WTC11 (cell line): ENCODE measurements around the gene ERBB4. TPM values are rescaled to one million over a fixed set of nuclear protein-coding genes. Genes with fewer than 3 reads are reported as not detected.

ENCODE experiments used
- ATAC-seq: fragments of 200-7000 bp; cut with Tn5 transposase; 2 replicates; pipeline ENCODE4 v1.10.0; 2021; ENCODE audit warnings: mild to moderate bottlenecking, moderate library complexity
- CTCF ChIA-PET: fragments of 300-600 bp; sonication (Branson Sonifier 250); formaldehyde crosslinking; loops from one replicate; lab custom pipeline; 2021; ENCODE audit warnings: antibody characterized with exemption; lab: Charles Lee
- POLR2A ChIA-PET: fragments of 350-600 bp; sonication (Branson Sonifier 250); formaldehyde crosslinking; loops from one replicate; lab custom pipeline; 2021; ENCODE audit warnings: antibody characterized with exemption; lab: Charles Lee
- DNase-seq: peaks from one replicate; pipeline ENCODE4 v3.0.0; 2021; ENCODE audit warnings: low spot score
- H3K27ac Mint-ChIP-seq: 2 replicates; pipeline ENCODE4 v1.8.0; 2021; ENCODE audit warnings: mixed read lengths
- H3K27me3 Mint-ChIP-seq: 2 replicates; pipeline ENCODE4 v1.8.0; 2021; ENCODE audit warnings: low read depth, mild to moderate bottlenecking, moderate library complexity, mixed read lengths
- H3K36me3 Mint-ChIP-seq: 2 replicates; pipeline ENCODE4 v1.8.0; 2021; ENCODE audit warnings: mixed read lengths
- H3K4me1 Mint-ChIP-seq: 2 replicates; pipeline ENCODE4 v1.8.0; 2022; ENCODE audit warnings: mixed read lengths
- H3K4me3 Mint-ChIP-seq: 2 replicates; pipeline ENCODE4 v1.8.0; 2021; ENCODE audit warnings: mild to moderate bottlenecking, moderate library complexity, mixed read lengths
- H3K9me3 Mint-ChIP-seq: 2 replicates; pipeline ENCODE4 v1.8.0; 2021; ENCODE audit warnings: mixed read lengths
- AR ChIP-seq: fragments of 250-450 bp; sonication (Bioruptor Pico); IDR thresholded peaks from 2 replicates; pipeline ENCODE4 v1.9.0; 2021; ENCODE audit warnings: mild to moderate bottlenecking
- ATF2 ChIP-seq: sonication (generic); formaldehyde crosslinking; IDR thresholded peaks from 2 replicates; pipeline ENCODE4 v1.8.1; 2022; ENCODE audit warnings: low read depth, missing genetic modification reagents, borderline replicate concordance
- CDX4 ChIP-seq: fragments of 250-450 bp; sonication (Bioruptor Pico); IDR thresholded peaks from 2 replicates; pipeline ENCODE4 v1.9.0; 2021; ENCODE audit warnings: moderate library complexity, mild to moderate bottlenecking, inconsistent platforms, borderline replicate concordance
- E2F5 ChIP-seq: sonication (generic); formaldehyde crosslinking; IDR thresholded peaks from 2 replicates; pipeline ENCODE4 v1.8.1; 2022; ENCODE audit warnings: mild to moderate bottlenecking, moderate library complexity, missing genetic modification reagents
- FOXK1 ChIP-seq: sonication (generic); formaldehyde crosslinking; IDR thresholded peaks from 2 replicates; pipeline ENCODE4 v1.8.0; 2022; ENCODE audit warnings: mild to moderate bottlenecking, moderate library complexity, missing genetic modification reagents
- GRHL2 ChIP-seq: fragments of 250-450 bp; sonication (Bioruptor Pico); IDR thresholded peaks from 2 replicates; pipeline ENCODE4 v1.8.0; 2022; ENCODE audit warnings: mild to moderate bottlenecking, moderate library complexity; ENCODE audit not compliant: insufficient replicate concordance, severe bottlenecking
- JUN ChIP-seq: sonication (generic); formaldehyde crosslinking; IDR thresholded peaks from 2 replicates; pipeline ENCODE4 v1.8.0; 2023; ENCODE audit warnings: mild to moderate bottlenecking, missing genetic modification reagents
- NR2C2 ChIP-seq: sonication (generic); formaldehyde crosslinking; IDR thresholded peaks from 2 replicates; pipeline ENCODE4 v1.8.0; 2022; ENCODE audit warnings: mild to moderate bottlenecking, missing genetic modification reagents
- RORB ChIP-seq: fragments of 250-450 bp; sonication (Bioruptor Pico); IDR thresholded peaks from 2 replicates; pipeline ENCODE4 v1.9.0; 2021; ENCODE audit warnings: mild to moderate bottlenecking
- SMAD4 ChIP-seq: sonication (generic); formaldehyde crosslinking; IDR thresholded peaks from 2 replicates; pipeline ENCODE4 v1.8.0; 2022; ENCODE audit warnings: mild to moderate bottlenecking, missing genetic modification reagents
- SP1 ChIP-seq: sonication (generic); formaldehyde crosslinking; conservative IDR thresholded peaks from 2 replicates; pipeline ENCODE4 v1.8.1; 2022; ENCODE audit warnings: missing genetic modification reagents
- STAT6 ChIP-seq: sonication (generic); formaldehyde crosslinking; conservative IDR thresholded peaks from 2 replicates; pipeline ENCODE4 v1.8.1; 2023; ENCODE audit warnings: mild to moderate bottlenecking, low read depth, missing genetic modification reagents, moderate library complexity
- TEAD1 ChIP-seq: sonication (generic); formaldehyde crosslinking; IDR thresholded peaks from 2 replicates; pipeline ENCODE4 v1.8.0; 2022; ENCODE audit warnings: mild to moderate bottlenecking, missing genetic modification reagents
- TEAD4 ChIP-seq: sonication (generic); formaldehyde crosslinking; IDR thresholded peaks from 2 replicates; pipeline ENCODE4 v1.8.0; 2022; ENCODE audit warnings: mild to moderate bottlenecking, missing genetic modification reagents
- ZMAT4 ChIP-seq: fragments of 250-450 bp; sonication (Bioruptor Pico); IDR thresholded peaks from 2 replicates; pipeline ENCODE4 v1.9.0; 2021; ENCODE audit warnings: mild to moderate bottlenecking
- ZNF281 ChIP-seq: sonication (generic); formaldehyde crosslinking; IDR thresholded peaks from 2 replicates; pipeline ENCODE4 v1.8.0; 2023; ENCODE audit warnings: mild to moderate bottlenecking, missing genetic modification reagents
- ZNF317 ChIP-seq: sonication (generic); formaldehyde crosslinking; IDR thresholded peaks from 2 replicates; pipeline ENCODE4 v1.8.1; 2023; ENCODE audit warnings: low read depth, mild to moderate bottlenecking, moderate library complexity, missing genetic modification reagents, borderline replicate concordance
- ZNF423 ChIP-seq: fragments of 250-450 bp; sonication (Bioruptor Pico); IDR thresholded peaks from 2 replicates; pipeline ENCODE4 v2.1.2; 2022; ENCODE audit warnings: mild to moderate bottlenecking, moderate library complexity
- ZNF671 ChIP-seq: fragments of 250-450 bp; sonication (Bioruptor Pico); IDR thresholded peaks from 2 replicates; pipeline ENCODE4 v1.8.0; 2021; ENCODE audit warnings: mild to moderate bottlenecking
- ZSCAN18 ChIP-seq: fragments of 250-450 bp; sonication (Bioruptor Pico); IDR thresholded peaks from 2 replicates; pipeline ENCODE4 v2.1.2; 2022; ENCODE audit warnings: mild to moderate bottlenecking, moderate library complexity
- total RNA-seq: library from RNA; stranded (reverse); gene quantifications from 3 replicates; pipeline ENCODE4 v1.2.3, GENCODE V29; 2021

ERBB4 gene
- total RNA-seq, 1 experiment from 2014 or later = 1.6 TPM

GRCh38 chr2:212337486-212338343 is 200.9 kb downstream of the ERBB4 start:
- CTCF ChIA-PET = no interaction called here
- TF ChIP-seq ZNF671 (CRISPR knock-in tag) (no peak), AR (no peak), NR2C2 (CRISPR knock-in tag) (no peak), ZNF281 (CRISPR knock-in tag) (no peak), JUN (no peak), ZSCAN18 (CRISPR knock-in tag) (no peak), ATF2 (CRISPR knock-in tag) (no peak), FOXK1 (CRISPR knock-in tag) (no peak), SMAD4 (CRISPR knock-in tag) (no peak), ZMAT4 (no peak), STAT6 (CRISPR knock-in tag) (no peak), GRHL2 (no peak), RORB (CRISPR knock-in tag) (no peak), CDX4 (no peak), TEAD4 (no peak), ZNF317 (CRISPR knock-in tag) (no peak), E2F5 (no peak), SP1 (CRISPR knock-in tag) (no peak), ZNF423 (CRISPR knock-in tag) (no peak), TEAD1 (no peak)
- DNase-seq (no peak), ATAC-seq (no peak)
- no peak overlapping the region for H3K27ac Mint-ChIP-seq
- peaks cover 14% of the 10 kb centered on the region for H3K4me1 Mint-ChIP-seq
- no peak overlapping the region for H3K4me3 Mint-ChIP-seq
- H3K36me3 Mint-ChIP-seq = no peaks in the 10 kb centered on the region
- POLR2A ChIA-PET = no interaction called here
- H3K9me3 Mint-ChIP-seq = peaks cover 4% of the 10 kb centered on the region; the same call in 1 of the 2 replicates
- no peaks in the 10 kb centered on the region for H3K27me3 Mint-ChIP-seq
